ENCODE data around the gene ISOC2.
A peak's percentile ranks its signal among the peaks of the same experiment; 100 is the strongest.

The ISOC2 gene

GRCh38 chr19:55464039-55464661 lies 2.7 kb upstream of the ISOC2 start:
- Mint-ChIP-seq H3K4me1 (peaks cover 26% of the 10 kb centered on the region), H3K36me3 (no peaks in the 10 kb centered on the region), H3K27me3 (peaks cover 28% of the 10 kb centered on the region), H3K9me3 (no peaks in the 10 kb centered on the region), H3K4me3 (no peak overlapping the region), H3K27ac (no peak overlapping the region)
- CTCF ChIA-PET: interaction anchor here (1.1 kb wide), 1 partner anchor 40 kb away, joined by 3 read pairs; no protein-coding TSS in a partner anchor
- DNase-seq: no peak

DNA sequence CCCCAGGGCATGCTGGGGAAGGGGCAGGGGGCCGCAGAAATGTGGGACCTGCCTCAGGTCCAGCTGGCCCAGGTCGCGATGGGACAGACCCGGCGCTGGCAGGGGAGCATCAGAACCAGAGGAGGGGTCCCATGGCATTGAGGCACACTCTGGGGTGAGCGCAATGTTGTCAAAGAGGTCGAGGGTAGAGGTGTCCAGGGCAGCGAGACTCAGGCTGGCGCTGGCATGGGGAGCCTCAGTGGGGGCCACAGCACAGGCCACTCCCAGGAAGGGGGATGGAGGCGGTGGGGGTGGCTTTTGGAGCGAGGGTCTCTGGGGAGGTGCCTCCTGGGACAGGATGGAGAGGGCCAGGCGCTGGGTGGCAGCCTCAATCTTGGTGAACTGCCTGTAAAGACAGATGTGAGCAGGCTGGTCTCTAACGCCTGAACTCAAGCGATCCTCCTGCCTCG lies 2.2 kb upstream of the ISOC2 start:
- Mint-ChIP-seq H3K27me3 (peaks cover 27% of the 10 kb centered on the region), H3K4me1 (peaks cover 26% of the 10 kb centered on the region), H3K9me3 (no peaks in the 10 kb centered on the region), H3K36me3 (no peaks in the 10 kb centered on the region), H3K27ac (no peak overlapping the region), H3K4me3 (no peak overlapping the region)
- no peak for DNase-seq
- CTCF ChIA-PET: no interaction called here

- no peaks in the 10 kb centered on the region for H3K36me3 Mint-ChIP-seq
- no peaks in the 10 kb centered on the region for H3K9me3 Mint-ChIP-seq
- CTCF ChIA-PET: no interaction called here
- H3K4me3 Mint-ChIP-seq: peak overlapping the region; percentile 74
- DNase-seq: no peak
- peaks cover 23% of the 10 kb centered on the region for H3K4me1 Mint-ChIP-seq
- peaks cover 22% of the 10 kb centered on the region for H3K27me3 Mint-ChIP-seq
- H3K27ac Mint-ChIP-seq: peak overlapping the region; percentile 85
Observed at GRCh38 chr19:55462722-55463121, 1.3 kb upstream of the ISOC2 start.

DNA sequence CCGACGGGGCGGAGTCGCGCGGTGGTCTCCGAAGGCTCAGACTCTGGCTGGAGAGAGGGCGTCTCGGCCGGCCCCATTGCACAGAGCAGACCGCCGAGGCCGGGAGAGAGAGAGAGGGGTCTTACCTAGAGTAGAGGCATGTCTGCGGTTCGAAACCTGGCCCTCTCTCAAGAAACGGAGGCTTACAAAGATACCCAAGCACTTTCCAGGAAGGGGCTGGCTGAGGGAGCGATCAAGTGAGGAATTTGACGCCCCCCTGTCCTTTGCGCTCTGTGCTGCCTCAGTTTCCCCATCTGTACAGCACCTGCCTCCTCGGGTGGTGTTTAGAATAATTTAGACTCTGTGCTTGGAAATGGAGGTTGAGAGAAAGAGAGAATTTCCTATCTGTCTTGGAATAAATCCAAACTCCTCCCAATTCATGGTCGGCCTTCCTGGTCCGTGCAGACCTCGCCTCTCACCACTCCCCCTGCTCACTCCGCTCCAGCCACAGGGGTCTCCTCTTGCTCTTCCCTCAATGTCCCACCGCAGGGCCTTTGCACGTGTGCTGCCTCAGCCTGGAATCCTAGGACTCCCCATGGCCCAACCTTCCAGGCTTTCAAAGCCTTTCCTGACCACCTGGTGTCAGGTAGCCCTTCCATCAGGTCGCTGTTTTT lies 658 bp upstream of the ISOC2 start:
- H3K4me3 Mint-ChIP-seq: peak overlapping the region; percentile 74
- H3K9me3 Mint-ChIP-seq: no peaks in the 10 kb centered on the region
- H3K4me1 Mint-ChIP-seq: peaks cover 23% of the 10 kb centered on the region
- DNase-seq: no peak
- peak overlapping the region; percentile 85 for H3K27ac Mint-ChIP-seq
- H3K27me3 Mint-ChIP-seq: peaks cover 22% of the 10 kb centered on the region
- CTCF ChIA-PET: interaction anchor here (0.7 to 1.1 kb wide), 4 partner anchors 30 to 170 kb away, joined by 3 to 7 read pairs (median 3); no protein-coding TSS in a partner anchor
- no peaks in the 10 kb centered on the region for H3K36me3 Mint-ChIP-seq

DNA sequence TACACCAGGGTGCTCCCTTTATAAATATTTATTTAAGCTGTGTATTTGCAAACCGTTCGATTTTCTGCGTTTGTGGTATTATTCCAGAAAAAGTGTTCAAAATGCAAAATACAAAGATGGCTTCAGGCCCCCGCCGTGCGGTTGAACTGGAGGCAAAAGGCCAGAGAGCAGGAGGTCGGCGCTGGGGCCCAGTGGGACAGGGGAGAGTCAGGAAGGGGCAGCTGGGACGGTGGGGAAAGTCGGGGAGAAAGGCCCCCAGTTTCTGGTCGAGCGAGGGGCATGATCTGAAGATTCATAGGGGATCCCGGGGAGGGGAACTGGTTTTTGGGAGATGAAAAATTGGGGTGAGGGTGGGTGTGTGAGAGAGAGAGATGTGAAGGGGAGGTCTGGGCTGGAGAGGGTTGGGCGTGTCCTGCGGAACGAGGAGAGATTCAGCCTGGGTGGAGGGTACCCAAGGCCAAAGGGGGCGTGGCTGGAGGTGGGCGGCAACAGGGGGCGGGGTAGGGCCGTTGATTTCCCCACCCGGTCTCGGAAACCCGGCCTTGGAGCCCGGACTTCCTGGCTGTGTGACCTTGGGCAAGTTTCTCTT lies 678 bp downstream of the ISOC2 start:
- H3K9me3 Mint-ChIP-seq: no peaks in the 10 kb centered on the region
- peaks cover 22% of the 10 kb centered on the region for H3K27me3 Mint-ChIP-seq
- CTCF ChIA-PET: interaction anchor here (2.2 kb wide), 1 partner anchor 43 kb away, joined by 6 read pairs; no protein-coding TSS in a partner anchor
- H3K4me3 Mint-ChIP-seq: peak overlapping the region; percentile 74
- H3K4me1 Mint-ChIP-seq: peaks cover 23% of the 10 kb centered on the region
- no peaks in the 10 kb centered on the region for H3K36me3 Mint-ChIP-seq
- DNase-seq: peak; percentile 62
- peak overlapping the region; percentile 68 for H3K27ac Mint-ChIP-seq

- Mint-ChIP-seq H3K27ac (no peak overlapping the region), H3K4me1 (peaks cover 23% of the 10 kb centered on the region), H3K27me3 (peaks cover 19% of the 10 kb centered on the region), H3K36me3 (no peaks in the 10 kb centered on the region), H3K9me3 (no peaks in the 10 kb centered on the region), H3K4me3 (peak overlapping the region; percentile 74)
- no peak for DNase-seq
- CTCF ChIA-PET: interaction anchor here (1.3 to 2.2 kb wide), 3 partner anchors 8 to 44 kb away, joined by 3 to 7 read pairs (median 6); no protein-coding TSS in a partner anchor
Observed at GRCh38 chr19:55459950-55460657, 1.3 kb downstream of the ISOC2 start.

- CTCF ChIA-PET: interaction anchor here (1.3 to 2.2 kb wide), 4 partner anchors 8 to 146 kb away, joined by 3 to 7 read pairs (median 6); partner anchors contain the start of gene ZNF865
- DNase-seq: no peak
- H3K9me3 Mint-ChIP-seq: no peaks in the 10 kb centered on the region
- H3K4me3 Mint-ChIP-seq: peak overlapping the region; percentile 74
- peaks cover 16% of the 10 kb centered on the region for H3K27me3 Mint-ChIP-seq
- H3K36me3 Mint-ChIP-seq: no peaks in the 10 kb centered on the region
- H3K4me1 Mint-ChIP-seq: peaks cover 23% of the 10 kb centered on the region
- no peak overlapping the region for H3K27ac Mint-ChIP-seq
Observed at GRCh38 chr19:55459551-55459949, 1.9 kb downstream of the ISOC2 start.

DNA sequence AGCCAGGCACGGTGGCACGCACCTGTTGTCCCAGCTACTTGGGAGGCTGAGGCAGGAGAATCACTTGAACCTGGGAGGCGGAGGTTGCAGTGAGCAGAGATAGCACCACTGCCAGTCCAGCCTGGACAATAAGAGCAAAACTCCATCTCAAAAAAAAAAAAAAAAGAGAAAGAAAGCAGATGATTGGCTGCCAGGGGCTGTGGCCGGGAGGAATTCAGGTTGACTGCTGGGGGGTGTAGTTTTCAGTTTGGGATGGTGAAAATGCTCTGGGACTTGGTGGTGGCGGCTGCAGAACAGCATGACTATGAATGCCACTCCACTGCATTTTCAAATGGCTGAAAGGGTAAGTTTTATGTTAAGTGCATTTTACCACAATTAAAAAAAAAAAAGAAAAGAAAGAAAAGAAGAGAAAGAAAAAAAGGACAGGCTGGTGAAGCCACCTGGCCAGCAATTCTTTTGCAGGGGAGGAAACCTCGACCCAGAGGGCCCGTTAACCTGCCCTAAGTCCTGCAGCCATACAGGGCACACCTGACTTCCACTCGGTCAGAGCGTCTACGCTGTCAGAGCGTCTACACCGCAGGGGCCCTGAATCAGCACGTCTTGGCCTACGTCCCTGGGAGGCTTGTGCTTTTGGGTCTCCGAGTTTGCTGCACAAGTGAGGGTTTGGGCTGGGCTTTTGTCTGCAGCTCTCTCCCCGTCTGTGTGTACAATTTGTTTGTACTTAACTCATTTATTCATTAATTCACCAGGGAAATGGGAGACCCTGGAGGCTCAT lies 3.6 kb downstream of the ISOC2 start:
- no peak for DNase-seq
- CTCF ChIA-PET: interaction anchor here (1.5 to 2.0 kb wide), 2 partner anchors 10 to 148 kb away, joined by 5 to 7 read pairs; partner anchors contain the start of gene ZNF865
- no peaks in the 10 kb centered on the region for H3K9me3 Mint-ChIP-seq
- H3K27ac Mint-ChIP-seq: no peak overlapping the region
- peaks cover 25% of the 10 kb centered on the region for H3K4me1 Mint-ChIP-seq
- peaks cover 3% of the 10 kb centered on the region for H3K36me3 Mint-ChIP-seq
- H3K4me3 Mint-ChIP-seq: no peak overlapping the region
- peaks cover 18% of the 10 kb centered on the region for H3K27me3 Mint-ChIP-seq

- no peaks in the 10 kb centered on the region for H3K9me3 Mint-ChIP-seq
- CTCF ChIA-PET: no interaction called here
- peaks cover 3% of the 10 kb centered on the region for H3K36me3 Mint-ChIP-seq
- peaks cover 18% of the 10 kb centered on the region for H3K4me1 Mint-ChIP-seq
- H3K27me3 Mint-ChIP-seq: peaks cover 33% of the 10 kb centered on the region
- no peak overlapping the region for H3K27ac Mint-ChIP-seq
- H3K4me3 Mint-ChIP-seq: no peak overlapping the region
- DNase-seq: no peak
Observed at GRCh38 chr19:55456347-55456746, 5.1 kb downstream of the ISOC2 start.

GRCh38 chr19:55455576-55456235 lies 5.7 kb downstream of the ISOC2 start:
- H3K27ac Mint-ChIP-seq: no peak overlapping the region

DNA sequence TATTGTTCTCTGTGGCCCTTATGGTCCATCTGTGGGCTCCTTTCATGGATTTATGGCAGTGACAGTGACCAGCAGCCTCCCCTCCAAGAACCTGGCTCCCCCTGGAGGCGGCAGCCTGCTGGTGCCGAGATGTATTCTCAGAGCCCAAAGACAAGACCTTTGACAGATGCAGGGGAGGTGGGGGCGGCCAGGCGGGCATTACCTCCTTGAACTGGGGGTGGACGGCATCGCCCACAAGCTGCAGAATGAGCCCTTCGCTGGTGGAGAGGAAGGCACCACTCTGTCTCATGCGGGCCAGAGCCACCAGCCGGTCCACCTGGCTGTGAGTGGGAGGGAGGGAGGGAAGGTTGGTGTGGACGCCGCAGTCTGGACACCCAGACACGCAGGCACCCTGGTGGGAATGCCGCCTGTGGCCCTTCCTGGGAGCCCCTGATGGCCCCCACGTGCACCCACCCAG lies 6.6 kb downstream of the ISOC2 start:
- Mint-ChIP-seq H3K27ac (no peak overlapping the region), H3K4me1 (peaks cover 6% of the 10 kb centered on the region), H3K27me3 (peaks cover 45% of the 10 kb centered on the region), H3K36me3 (peaks cover 3% of the 10 kb centered on the region), H3K9me3 (no peaks in the 10 kb centered on the region), H3K4me3 (no peak overlapping the region)
- CTCF ChIA-PET: interaction anchor here (1.1 to 2.3 kb wide), 3 partner anchors 18 to 314 kb away, joined by 4 to 8 read pairs (median 8); no protein-coding TSS in a partner anchor
- peak; percentile 71 for DNase-seq

More at GRCh38 chr19:55455576-55456235, 5.7 kb downstream of the ISOC2 start:
- DNase-seq: no peak
- Mint-ChIP-seq H3K36me3 (peaks cover 3% of the 10 kb centered on the region), H3K4me1 (peaks cover 15% of the 10 kb centered on the region), H3K27me3 (peaks cover 39% of the 10 kb centered on the region), H3K9me3 (no peaks in the 10 kb centered on the region), H3K4me3 (no peak overlapping the region)
- CTCF ChIA-PET: no interaction called here

DNA sequence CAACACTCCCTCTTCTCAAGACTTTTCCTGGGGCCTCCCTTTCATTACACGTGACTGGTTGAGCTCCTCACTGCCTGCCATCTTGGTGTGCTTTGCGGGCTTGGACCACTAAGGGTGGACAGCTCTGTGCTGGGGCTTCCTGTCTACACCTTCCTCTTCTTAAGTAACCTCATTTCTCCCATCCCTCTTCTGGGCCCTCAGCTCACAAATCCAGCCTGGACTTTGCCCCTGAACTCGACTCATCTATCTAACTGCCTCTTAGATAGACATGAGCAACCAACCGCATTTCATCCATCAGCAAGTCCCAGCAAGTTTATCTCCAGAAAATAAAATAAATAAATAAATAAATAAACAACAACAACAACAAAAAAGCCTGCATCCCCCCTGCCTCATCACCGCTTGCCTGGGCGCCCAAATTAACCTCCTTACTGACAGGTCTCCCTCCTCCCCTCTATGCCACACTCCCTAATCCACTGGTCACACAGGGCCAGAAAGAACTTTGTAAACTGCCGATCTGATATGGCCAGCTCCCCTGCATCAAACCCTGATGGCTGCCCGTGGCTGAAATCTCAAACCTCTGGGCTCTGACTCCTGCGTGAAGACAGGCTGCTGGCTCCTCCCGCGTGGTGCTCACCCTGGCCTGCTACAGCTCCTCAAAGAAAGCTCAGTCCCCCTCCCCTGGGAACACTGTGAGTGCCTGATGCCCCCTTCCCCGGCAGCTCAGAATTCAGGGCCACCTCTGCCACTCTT lies 7.8 kb downstream of the ISOC2 start:
- CTCF ChIA-PET: interaction anchor here (0.8 to 2.3 kb wide), 8 partner anchors 17 to 312 kb away, joined by 3 to 8 read pairs (median 5); no protein-coding TSS in a partner anchor
- no peak for DNase-seq
- peak overlapping the region; percentile 46 for H3K27ac Mint-ChIP-seq
- peaks cover 45% of the 10 kb centered on the region for H3K27me3 Mint-ChIP-seq
- peaks cover 3% of the 10 kb centered on the region for H3K36me3 Mint-ChIP-seq
- peaks cover 6% of the 10 kb centered on the region for H3K4me1 Mint-ChIP-seq
- H3K4me3 Mint-ChIP-seq: no peak overlapping the region
- no peaks in the 10 kb centered on the region for H3K9me3 Mint-ChIP-seq
